H1 (cell line): Measurements from ENCODE around the gene NBL1. TPM values are rescaled to one million over a fixed set of nuclear protein-coding genes. Genes with fewer than 3 reads are reported as not detected.

Experiments used
- ASH2L ChIP-seq: fragments of 200-600, 300-600 bp; sonication (generic); IDR thresholded peaks from one replicate; pipeline ENCODE4 v1.7.1; 2017; ENCODE audit warnings: low read length
- CEBPB ChIP-seq: IDR thresholded peaks from 2 replicates; pipeline ENCODE4 v1.6.1; 2012; ENCODE audit warnings: low read depth, low read length
- HDAC6 ChIP-seq: IDR thresholded peaks from one replicate; pipeline ENCODE4 v1.7.1; 2012; ENCODE audit warnings: low read depth, mild to moderate bottlenecking, inconsistent platforms, low read length, moderate library complexity
- SIRT6 ChIP-seq: IDR thresholded peaks from one replicate; pipeline ENCODE4 v1.7.1; 2012; ENCODE audit warnings: low read length, inconsistent platforms
- SIX5 ChIP-seq: IDR thresholded peaks from 2 replicates; pipeline ENCODE4 v1.6.1; 2011; ENCODE audit warnings: mild to moderate bottlenecking, low read depth, low read length
- SP1 ChIP-seq: IDR thresholded peaks from 2 replicates; pipeline ENCODE4 v1.6.1; 2011; ENCODE audit warnings: low read depth, low read length
- ZNF274 ChIP-seq: IDR thresholded peaks from 2 replicates; pipeline ENCODE4 v1.7.0; 2012; ENCODE audit warnings: low read length, borderline replicate concordance; ENCODE audit errors: extremely low read depth
- polyA plus RNA-seq, 7 experiments: library from polyadenylated mRNA; depleted of rRNA in 3 of 7; stranded (reverse) in 5 of 7; unstranded in 2 of 7; fragments of >200 nt in 5 of 7; fragments of 200-250 nt in 2 of 7; gene quantifications; 1 replicate in 5 of 7; 2 replicates in 1 of 7; 4 replicates in 1 of 7; pipeline versions ENCODE4 v1.2.1 to v1.2.3, GENCODE V29; 2011 to 2013; ENCODE audit warnings: missing spikeins in 2 of 7, mixed read lengths in 2 of 7
- total RNA-seq: library from RNA; stranded (reverse); fragmentation: NEBNext Ultra II Directional; extraction: Animal tissue kit (Norgen Biotek cat#: 25700); gene quantifications from 2 replicates; pipeline ENCODE4 v1.2.1, GENCODE V29; 2021
- TF ChIP-seq, protein P1 (sequence below): fragments of 300-600 bp; sonication (generic); IDR thresholded peaks from 2 replicates; pipeline ENCODE4 v1.7.1; 2012; ENCODE audit warnings: low read length, moderate library complexity, mild to moderate bottlenecking, inconsistent platforms; ENCODE audit not compliant: insufficient replicate concordance

The NBL1 gene
- total and polyA plus RNA-seq, 2 of the 8 experiments (the other 6 are each of a cell fraction or from before 2014, with no cell fraction given): 8.7 to 9.7 TPM

DNA sequence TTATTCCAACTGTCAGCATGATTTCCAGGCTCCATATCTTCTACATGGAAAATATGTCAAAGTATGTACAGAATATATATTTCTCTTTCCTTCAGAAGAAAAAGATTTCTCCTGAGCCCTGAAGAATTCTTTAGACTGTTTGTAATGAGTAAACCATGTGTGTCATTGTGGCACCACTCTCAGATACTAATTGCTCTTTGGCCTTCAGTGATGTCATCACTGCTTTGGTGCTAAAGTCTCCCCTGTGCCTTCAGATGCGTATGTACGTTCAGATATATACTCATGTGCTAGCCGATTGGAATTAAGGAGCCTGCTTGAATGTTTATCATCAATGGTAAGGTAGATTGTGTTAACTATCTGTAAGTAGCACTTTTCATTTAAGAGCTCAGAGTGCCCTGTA lies 20.6 kb upstream of the NBL1 start (continued):
- TF ChIP-seq, protein P1, sequence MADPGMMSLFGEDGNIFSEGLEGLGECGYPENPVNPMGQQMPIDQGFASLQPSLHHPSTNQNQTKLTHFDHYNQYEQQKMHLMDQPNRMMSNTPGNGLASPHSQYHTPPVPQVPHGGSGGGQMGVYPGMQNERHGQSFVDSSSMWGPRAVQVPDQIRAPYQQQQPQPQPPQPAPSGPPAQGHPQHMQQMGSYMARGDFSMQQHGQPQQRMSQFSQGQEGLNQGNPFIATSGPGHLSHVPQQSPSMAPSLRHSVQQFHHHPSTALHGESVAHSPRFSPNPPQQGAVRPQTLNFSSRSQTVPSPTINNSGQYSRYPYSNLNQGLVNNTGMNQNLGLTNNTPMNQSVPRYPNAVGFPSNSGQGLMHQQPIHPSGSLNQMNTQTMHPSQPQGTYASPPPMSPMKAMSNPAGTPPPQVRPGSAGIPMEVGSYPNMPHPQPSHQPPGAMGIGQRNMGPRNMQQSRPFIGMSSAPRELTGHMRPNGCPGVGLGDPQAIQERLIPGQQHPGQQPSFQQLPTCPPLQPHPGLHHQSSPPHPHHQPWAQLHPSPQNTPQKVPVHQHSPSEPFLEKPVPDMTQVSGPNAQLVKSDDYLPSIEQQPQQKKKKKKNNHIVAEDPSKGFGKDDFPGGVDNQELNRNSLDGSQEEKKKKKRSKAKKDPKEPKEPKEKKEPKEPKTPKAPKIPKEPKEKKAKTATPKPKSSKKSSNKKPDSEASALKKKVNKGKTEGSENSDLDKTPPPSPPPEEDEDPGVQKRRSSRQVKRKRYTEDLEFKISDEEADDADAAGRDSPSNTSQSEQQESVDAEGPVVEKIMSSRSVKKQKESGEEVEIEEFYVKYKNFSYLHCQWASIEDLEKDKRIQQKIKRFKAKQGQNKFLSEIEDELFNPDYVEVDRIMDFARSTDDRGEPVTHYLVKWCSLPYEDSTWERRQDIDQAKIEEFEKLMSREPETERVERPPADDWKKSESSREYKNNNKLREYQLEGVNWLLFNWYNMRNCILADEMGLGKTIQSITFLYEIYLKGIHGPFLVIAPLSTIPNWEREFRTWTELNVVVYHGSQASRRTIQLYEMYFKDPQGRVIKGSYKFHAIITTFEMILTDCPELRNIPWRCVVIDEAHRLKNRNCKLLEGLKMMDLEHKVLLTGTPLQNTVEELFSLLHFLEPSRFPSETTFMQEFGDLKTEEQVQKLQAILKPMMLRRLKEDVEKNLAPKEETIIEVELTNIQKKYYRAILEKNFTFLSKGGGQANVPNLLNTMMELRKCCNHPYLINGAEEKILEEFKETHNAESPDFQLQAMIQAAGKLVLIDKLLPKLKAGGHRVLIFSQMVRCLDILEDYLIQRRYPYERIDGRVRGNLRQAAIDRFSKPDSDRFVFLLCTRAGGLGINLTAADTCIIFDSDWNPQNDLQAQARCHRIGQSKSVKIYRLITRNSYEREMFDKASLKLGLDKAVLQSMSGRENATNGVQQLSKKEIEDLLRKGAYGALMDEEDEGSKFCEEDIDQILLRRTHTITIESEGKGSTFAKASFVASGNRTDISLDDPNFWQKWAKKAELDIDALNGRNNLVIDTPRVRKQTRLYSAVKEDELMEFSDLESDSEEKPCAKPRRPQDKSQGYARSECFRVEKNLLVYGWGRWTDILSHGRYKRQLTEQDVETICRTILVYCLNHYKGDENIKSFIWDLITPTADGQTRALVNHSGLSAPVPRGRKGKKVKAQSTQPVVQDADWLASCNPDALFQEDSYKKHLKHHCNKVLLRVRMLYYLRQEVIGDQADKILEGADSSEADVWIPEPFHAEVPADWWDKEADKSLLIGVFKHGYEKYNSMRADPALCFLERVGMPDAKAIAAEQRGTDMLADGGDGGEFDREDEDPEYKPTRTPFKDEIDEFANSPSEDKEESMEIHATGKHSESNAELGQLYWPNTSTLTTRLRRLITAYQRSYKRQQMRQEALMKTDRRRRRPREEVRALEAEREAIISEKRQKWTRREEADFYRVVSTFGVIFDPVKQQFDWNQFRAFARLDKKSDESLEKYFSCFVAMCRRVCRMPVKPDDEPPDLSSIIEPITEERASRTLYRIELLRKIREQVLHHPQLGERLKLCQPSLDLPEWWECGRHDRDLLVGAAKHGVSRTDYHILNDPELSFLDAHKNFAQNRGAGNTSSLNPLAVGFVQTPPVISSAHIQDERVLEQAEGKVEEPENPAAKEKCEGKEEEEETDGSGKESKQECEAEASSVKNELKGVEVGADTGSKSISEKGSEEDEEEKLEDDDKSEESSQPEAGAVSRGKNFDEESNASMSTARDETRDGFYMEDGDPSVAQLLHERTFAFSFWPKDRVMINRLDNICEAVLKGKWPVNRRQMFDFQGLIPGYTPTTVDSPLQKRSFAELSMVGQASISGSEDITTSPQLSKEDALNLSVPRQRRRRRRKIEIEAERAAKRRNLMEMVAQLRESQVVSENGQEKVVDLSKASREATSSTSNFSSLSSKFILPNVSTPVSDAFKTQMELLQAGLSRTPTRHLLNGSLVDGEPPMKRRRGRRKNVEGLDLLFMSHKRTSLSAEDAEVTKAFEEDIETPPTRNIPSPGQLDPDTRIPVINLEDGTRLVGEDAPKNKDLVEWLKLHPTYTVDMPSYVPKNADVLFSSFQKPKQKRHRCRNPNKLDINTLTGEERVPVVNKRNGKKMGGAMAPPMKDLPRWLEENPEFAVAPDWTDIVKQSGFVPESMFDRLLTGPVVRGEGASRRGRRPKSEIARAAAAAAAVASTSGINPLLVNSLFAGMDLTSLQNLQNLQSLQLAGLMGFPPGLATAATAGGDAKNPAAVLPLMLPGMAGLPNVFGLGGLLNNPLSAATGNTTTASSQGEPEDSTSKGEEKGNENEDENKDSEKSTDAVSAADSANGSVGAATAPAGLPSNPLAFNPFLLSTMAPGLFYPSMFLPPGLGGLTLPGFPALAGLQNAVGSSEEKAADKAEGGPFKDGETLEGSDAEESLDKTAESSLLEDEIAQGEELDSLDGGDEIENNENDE: no peak
- no peak for TF ChIP-seq CEBPB
- no peak for TF ChIP-seq ASH2L
- no peak for TF ChIP-seq SP1
- TF ChIP-seq SIX5: no peak
- no peak for TF ChIP-seq ZNF274
- no peak for TF ChIP-seq HDAC6
- TF ChIP-seq SIRT6: no peak
